HG03066 (cell line): ENCODE results near the gene LAIR1.
"Not testable (repeated sequence)": the region's sequence is repeated elsewhere in the genome, so short reads cannot be mapped to it uniquely, and the experiment has no call there.

Source experiments
- ATAC-seq: cut with Tn5 transposase; IDR thresholded peaks from one replicate; pipeline ENCODE4 v1.9.1; 2021; ENCODE audit warnings: low read depth; ENCODE audit not compliant: unreplicated experiment

The LAIR1 gene, protein sequence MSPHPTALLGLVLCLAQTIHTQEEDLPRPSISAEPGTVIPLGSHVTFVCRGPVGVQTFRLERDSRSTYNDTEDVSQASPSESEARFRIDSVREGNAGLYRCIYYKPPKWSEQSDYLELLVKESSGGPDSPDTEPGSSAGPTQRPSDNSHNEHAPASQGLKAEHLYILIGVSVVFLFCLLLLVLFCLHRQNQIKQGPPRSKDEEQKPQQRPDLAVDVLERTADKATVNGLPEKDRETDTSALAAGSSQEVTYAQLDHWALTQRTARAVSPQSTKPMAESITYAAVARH

DNA sequence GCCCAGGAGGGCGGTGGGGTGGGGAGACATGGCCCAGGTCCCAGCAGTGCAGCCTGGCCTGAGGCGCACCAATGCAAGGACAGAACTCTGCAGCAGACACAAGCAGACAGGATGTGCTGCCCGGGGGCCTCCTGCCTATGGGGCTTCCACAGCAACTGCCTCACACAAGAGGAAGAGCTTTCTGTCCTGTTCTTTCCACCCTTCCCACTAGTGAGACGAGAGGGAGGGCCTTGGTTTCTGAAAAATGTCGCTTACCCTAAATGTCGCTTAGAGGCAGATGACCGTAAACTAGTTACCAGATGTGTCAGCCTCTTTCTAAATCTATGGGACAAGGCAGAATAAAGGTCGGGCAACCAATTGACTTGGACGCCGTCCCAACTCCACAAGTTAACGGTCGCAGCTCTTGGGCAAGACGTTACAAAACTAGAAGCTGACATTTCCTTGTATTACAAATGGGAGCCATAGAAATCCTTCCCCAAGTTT is at the start of gene LAIR1:
Gene LAIR1 (minus strand): TSS at position 157 of the 483 bp plus-strand sequence. CDS start 127 bp downstream, at position 30.
- ATAC-seq: no peak

- no peak for ATAC-seq
These were observed 49.4 kb upstream of the LAIR1 start for GRCh38 chr19:54414156-54414555.

- no peak for ATAC-seq
These were observed 48.1 kb upstream of the LAIR1 start for GRCh38 chr19:54412877-54413276.

GRCh38 chr19:54411033-54411432 is 46.3 kb upstream of the LAIR1 start:
- no peak for ATAC-seq

GRCh38 chr19:54408456-54409026 is 43.8 kb upstream of the LAIR1 start:
- ATAC-seq: no peak

DNA sequence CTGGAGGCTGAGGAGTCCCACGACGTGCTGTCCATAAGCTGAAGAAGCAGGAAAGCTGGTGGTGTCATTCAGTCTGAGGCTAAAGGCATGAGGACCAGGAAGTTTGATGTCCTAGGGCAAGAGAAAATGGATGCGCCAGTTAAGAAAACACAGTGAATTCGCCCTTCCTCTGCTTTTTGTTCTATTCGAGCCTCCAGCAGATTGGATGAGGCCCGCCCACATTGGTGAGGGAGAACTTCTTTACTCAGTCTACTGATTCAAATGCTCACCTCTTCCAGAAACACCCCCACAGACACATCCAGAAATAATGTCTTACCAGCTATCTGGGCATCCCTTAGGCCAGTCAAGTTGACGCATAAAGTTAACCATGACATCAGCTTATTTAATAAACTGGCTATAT is 43.0 kb upstream of the LAIR1 start:
- no peak for ATAC-seq

DNA sequence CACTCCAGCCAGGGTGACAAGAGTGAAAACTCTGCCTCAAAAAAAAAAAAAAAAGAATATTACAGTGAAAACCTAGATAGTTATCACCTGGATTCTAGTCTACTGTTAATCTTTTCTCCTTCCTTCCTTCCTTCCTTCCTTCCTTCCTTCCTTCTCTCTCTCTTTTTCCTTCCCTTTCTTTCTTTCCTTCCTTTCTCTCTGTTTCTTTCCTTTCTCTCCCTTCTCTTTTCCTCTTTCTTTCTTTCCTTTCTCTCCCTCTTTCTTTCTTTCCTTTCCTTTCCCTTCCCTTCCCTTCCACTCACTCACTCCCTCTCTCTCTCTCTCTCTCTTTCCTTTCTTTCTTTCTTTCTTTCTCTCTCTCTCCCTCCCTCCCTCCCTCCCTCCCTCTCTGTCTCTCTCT is 40.9 kb upstream of the LAIR1 start:
- ATAC-seq: no peak

- no peak for ATAC-seq
These were observed 38.3 kb upstream of the LAIR1 start for GRCh38 chr19:54403054-54403453.

- no peak for ATAC-seq
These were observed 36.2 kb upstream of the LAIR1 start for GRCh38 chr19:54400913-54401312.

GRCh38 chr19:54399189-54399588 is 34.5 kb upstream of the LAIR1 start:
- no peak for ATAC-seq

GRCh38 chr19:54395685-54396084 is 31.0 kb upstream of the LAIR1 start:
- no peak for ATAC-seq

DNA sequence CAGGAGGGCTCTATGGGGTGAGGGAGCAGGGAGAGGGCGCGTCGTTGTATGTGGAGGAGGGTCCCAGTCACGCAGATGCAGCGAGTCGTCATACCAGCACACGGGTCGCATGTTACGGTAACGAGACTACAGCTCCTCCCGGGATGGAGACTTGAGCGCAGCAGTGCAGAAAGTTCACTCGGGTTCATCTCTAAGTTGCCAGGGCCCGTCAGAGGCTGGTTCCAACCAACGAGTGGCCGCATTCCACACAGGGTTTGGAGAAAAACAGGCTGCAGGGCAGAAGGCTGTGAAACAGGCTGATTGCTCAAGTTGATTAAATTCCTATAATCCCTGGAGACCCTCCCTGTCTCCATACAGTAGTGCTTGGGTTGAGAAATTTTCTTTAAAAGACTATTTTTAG is 28.6 kb upstream of the LAIR1 start:
- ATAC-seq: no peak

GRCh38 chr19:54392105-54392504 is 27.4 kb upstream of the LAIR1 start:
- ATAC-seq: no peak

- no peak for ATAC-seq
These were observed 26.9 kb upstream of the LAIR1 start for GRCh38 chr19:54391589-54392061.

DNA sequence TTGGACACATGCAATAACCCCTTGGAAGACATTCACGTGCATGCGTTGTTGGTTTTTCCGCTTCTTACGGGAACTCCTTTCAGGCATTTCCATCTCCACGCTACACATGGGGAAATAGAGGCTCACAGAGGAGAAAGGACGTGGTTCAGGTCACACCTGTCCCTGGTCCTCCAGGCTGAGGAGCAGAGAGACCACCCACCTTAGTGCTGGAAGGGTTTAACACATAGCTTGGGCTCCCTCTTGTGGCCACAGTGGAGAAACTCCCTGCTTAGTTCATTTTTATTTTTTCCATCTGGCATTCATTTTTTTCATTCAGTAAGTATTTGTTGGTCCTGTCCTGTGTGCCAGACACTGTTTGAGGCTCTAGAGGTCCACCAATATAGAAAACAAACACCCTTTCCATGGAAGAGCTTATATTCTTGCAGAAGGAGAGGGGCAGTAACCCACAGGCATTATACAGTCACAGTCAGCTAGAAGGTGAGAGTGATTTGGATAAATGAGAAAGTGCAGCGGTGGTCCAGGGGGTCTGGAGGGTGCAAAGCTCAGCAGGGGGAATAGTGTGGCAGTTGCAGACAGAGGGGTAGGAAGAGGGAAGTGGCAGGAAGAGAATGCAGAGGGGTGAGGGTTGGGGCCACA is 26.3 kb upstream of the LAIR1 start:
- no peak for ATAC-seq

DNA sequence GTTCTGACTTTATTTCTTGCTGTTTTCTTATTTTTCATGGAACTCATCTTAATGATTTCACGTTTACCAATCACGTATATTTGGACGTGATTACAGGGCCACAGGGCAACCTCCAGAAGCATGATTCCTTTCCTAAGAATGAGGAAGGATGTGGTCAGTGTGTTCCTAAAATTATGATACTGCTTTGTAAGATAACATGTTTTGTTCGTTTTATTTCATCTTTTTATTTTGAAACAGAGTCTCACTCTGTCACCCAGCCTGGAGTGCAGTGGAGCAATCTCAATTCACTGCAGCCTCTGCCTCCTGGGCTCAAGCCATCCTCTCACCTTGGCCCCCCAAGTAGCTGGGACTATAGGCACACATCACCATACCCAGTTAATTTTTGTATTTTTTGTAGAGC is 24.8 kb upstream of the LAIR1 start:
- ATAC-seq: no peak

DNA sequence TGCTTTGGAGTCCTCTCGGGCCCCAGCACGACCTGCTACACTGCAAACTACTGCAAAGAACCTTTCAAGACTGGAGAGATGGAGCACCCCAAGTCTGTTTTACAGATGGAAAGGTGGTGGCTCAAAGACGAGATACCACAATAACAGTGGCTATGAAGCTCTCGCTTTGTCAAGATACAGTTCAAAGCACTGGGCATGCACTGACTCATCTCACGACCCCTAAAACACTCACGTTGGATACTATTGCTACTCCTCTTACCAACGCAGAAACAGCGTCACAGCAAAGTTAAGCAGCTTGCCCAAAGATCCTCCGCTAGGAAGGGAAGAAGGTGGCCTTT is 24.0 kb upstream of the LAIR1 start:
- no peak for ATAC-seq

DNA sequence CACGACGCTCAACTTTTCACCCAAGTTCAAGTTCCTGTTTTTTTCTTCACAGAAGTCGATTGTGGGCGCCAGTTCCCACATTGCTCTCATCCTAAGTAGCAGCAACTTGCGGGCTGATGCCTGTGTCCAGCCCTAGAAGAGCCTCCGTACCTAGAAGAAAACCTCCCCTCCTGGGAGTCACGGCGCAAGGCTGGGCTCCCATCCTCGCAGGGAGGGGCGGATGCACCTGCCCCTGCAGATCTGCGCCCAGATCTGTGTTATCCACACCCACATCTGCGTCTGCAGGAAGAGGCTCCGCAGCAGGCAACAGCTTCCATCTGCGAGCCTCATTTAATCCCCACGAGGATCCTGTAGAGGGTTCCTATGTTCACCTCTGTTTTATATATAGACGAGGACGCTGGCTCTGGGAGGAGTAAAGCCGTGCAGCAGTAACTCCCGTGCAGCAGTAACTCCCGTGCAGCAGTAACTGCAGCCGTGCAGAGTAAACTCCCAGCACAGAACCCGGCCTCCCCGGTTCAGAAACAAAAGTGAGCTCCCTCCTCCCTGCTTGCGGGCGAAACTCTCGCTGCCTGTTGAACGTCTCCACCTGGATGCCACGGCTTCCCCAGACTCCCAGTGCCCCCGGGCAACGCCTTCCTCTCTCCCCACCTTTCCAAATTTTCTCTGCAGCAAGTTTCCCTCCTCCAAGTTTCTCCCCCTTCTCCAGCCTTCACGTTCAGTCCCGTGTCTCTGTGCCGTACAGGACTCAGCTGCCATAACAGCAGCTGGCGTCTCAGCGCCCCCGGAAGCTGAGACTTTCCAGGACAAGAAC is 23.5 kb upstream of the LAIR1 start:
- ATAC-seq: no peak

- no peak for ATAC-seq
These were observed 18.6 kb upstream of the LAIR1 start for GRCh38 chr19:54383330-54383729.

DNA sequence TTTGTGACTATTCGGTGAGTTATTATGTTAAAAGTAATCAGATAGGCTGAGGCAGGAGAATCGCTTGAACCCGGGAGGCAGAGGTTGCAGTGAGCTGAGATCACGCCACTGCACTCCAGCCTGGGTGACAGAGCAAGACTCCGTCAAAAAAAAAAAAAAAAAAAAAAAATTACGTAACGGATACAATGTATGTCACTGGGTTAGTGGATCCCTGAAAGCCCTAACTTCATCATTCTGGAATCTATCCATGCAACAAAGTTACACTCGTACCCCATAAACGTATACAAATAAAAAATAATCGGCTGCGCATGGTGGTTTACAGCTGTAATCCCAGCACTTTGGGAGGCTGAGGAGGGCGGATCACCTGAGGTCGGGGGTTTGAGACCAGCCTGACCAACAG is 17.3 kb upstream of the LAIR1 start:
- ATAC-seq: not testable (repeated sequence)

DNA sequence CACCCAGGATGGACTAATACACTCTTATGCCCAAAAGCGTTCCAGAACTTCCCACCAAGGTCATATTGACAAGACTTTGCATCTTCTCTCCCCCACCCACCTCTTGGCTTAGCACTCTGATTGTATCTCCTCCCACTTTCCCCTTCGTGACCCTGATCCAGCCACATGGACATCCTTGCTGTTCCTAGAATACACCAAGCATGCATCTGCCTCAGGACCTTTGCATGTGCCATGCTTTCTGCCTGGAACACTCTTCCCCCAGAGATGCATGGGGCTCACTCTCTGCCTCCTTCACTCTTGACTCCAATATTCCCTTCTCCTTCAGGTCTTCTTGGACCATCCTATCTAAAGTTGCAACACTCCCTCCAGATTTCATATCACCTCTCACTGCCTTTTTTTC is 16.2 kb upstream of the LAIR1 start:
- no peak for ATAC-seq
